HL-60 (cell line): Measurements from ENCODE around the gene IBSP.

Source experiments
- DNase-seq, 2 experiments: peaks; one replicate each; pipeline ENCODE4 v3.0.0-alpha.2; 2010 to 2020; ENCODE audit warnings: low read depth in 1 of 2, low spot score in 1 of 2
- H3K27ac ChIP-seq: fragments of 250-450 bp; sonication (Bioruptor Pico); replicated peaks from 2 replicates; pipeline ENCODE4 v1.5.1; 2020; ENCODE audit warnings: mild to moderate bottlenecking, moderate library complexity
- H3K27me3 ChIP-seq: fragments of 250-450 bp; sonication (Bioruptor Pico); 2 replicates; pipeline ENCODE4 v1.5.1; 2021; ENCODE audit warnings: mild to moderate bottlenecking, moderate library complexity; ENCODE audit not compliant: insufficient read depth, poor library complexity, severe bottlenecking
- H3K4me3 ChIP-seq: replicated peaks from 2 replicates; pipeline ENCODE4 v1.5.1; 2011; ENCODE audit warnings: mild to moderate bottlenecking, control low read depth, low read length; ENCODE audit not compliant: insufficient read depth
- CTCF ChIP-seq: IDR thresholded peaks from one replicate; pipeline ENCODE4 v1.5.1; 2011; ENCODE audit warnings: low read length, control low read depth, inconsistent platforms; ENCODE audit not compliant: insufficient read depth
- GABPA ChIP-seq: IDR thresholded peaks from 2 replicates; pipeline ENCODE4 v1.6.1; 2012; ENCODE audit warnings: low read depth
- POLR2AphosphoS5 ChIP-seq: IDR thresholded peaks from 2 replicates; pipeline ENCODE4 v1.6.1; 2012; ENCODE audit warnings: low read depth
- REST ChIP-seq: IDR thresholded peaks from 2 replicates; pipeline ENCODE4 v1.6.1; 2012; ENCODE audit warnings: low read depth; ENCODE audit not compliant: insufficient replicate concordance
- SPI1 ChIP-seq: IDR thresholded peaks from 2 replicates; pipeline ENCODE4 v1.6.1; 2012; ENCODE audit warnings: low read depth, mild to moderate bottlenecking, borderline replicate concordance

IBSP gene

DNA sequence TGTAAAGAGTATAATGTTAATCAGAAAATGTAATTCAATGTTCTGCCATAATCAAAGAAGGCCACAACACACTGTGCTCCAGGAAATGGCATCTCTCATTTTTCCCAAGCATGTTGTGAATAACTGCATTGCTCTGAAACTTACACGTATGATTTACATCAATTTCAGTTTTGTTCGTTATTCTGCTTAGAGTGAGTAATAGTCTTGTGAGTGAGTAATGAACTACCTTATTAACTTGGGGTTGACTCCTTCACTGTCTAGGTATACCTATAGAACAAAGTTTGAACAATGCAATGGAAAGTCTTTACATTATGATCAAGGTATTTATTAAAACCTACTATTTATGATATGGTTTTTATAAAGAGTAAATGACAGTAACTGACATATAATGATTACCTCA, 17.8 kb upstream of the IBSP start:
- H3K27ac ChIP-seq: no peak overlapping the region
- TF ChIP-seq GABPA: no peak
- no peak for TF ChIP-seq REST
- TF ChIP-seq POLR2AphosphoS5: no peak
- no peak for TF ChIP-seq SPI1
- no peak for TF ChIP-seq CTCF
- no peak overlapping the region for H3K4me3 ChIP-seq
- no peak for DNase-seq
- no peaks in the 10 kb centered on the region for H3K27me3 ChIP-seq

DNA sequence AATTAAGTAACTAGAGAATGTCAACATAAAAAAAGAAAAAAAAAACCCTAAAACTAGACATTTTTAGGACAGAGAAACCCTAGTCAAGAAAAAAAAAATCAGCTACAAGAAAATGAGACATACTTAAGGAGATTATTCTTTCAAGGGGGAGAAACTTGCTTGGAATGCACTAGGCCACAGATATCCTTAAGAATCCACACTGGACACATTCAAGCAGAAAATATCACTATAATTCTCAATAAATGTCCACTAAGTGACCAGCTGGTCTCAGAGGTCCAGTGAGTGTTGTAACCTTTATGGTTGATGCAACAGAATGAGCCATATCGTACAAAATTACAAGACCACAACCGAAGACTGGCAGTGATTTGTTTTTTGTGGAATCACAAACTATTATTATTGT, 15.6 kb upstream of the IBSP start:
- DNase-seq: no peak
- no peak overlapping the region for H3K4me3 ChIP-seq
- no peaks in the 10 kb centered on the region for H3K27me3 ChIP-seq
- no peak overlapping the region for H3K27ac ChIP-seq
- TF ChIP-seq REST (no peak), CTCF (no peak), POLR2AphosphoS5 (no peak), GABPA (no peak), SPI1 (no peak)

GRCh38 chr4:87785731-87786509, 13.4 kb upstream of the IBSP start:
- Histone ChIP-seq H3K27me3 (no peaks in the 10 kb centered on the region), H3K27ac (no peak overlapping the region), H3K4me3 (no peak overlapping the region)
- TF ChIP-seq POLR2AphosphoS5 (no peak), GABPA (no peak), CTCF (no peak), SPI1 (no peak), REST (no peak)
- no peak for DNase-seq
